GM12864 (cell line): ENCODE data around the gene PTHLH.
A peak's percentile ranks its signal among the peaks of the same experiment; 100 is the strongest.

Experiments
- DNase-seq: peaks from one replicate; pipeline ENCODE4 v3.0.0-alpha.2; 2011; ENCODE audit warnings: low read depth
- H3K4me3 ChIP-seq: 2 replicates; pipeline ENCODE4 v1.5.1; 2011; ENCODE audit warnings: mild to moderate bottlenecking, low read depth, low read length, control low read depth
- TF ChIP-seq, protein P1 (sequence below): IDR thresholded peaks from 2 replicates; pipeline ENCODE4 v1.5.1; 2011; ENCODE audit warnings: low read depth, mild to moderate bottlenecking, moderate library complexity, low read length, control low read depth, inconsistent platforms; ENCODE audit errors: missing control alignments

Gene PTHLH

DNA sequence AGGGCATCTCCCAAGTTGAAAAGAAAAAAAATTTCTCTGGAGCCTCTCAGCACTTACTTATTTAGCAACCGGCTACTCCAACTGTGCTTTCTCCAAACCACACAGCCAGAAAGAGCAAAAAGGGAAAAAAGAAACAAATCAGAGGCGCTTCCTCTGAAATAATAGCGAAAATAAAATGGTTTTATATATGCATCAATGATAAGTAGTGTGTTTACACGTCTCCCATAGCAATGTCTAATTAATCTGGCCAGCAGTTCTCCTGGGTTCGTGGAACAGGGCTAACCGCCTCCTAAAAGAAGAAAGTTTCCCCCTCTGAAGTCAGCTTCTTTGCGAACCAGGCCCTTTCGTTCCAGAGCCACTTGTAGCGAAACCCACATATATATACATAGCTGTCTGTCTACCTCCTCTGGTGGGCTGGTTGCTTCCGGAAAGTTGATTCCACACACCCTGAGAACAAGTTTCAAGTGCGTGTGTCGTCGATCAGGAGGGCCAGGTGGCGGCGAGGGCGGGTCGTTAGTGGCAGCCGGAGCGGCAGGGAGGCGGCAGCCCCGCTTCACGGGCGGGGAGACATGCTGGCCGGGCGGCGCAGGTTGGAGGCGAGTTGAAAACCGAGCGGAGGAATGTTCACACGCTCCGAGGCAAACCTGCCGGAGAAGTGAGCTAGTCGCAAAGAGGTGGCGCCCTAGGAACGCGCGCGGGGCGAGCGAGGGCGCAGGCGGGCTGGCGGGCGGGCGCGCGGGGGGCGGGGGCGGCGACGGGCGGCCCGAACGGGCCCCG, 2.7 kb downstream of the PTHLH start:
- H3K4me3 ChIP-seq = peak overlapping the region; percentile 50

DNA sequence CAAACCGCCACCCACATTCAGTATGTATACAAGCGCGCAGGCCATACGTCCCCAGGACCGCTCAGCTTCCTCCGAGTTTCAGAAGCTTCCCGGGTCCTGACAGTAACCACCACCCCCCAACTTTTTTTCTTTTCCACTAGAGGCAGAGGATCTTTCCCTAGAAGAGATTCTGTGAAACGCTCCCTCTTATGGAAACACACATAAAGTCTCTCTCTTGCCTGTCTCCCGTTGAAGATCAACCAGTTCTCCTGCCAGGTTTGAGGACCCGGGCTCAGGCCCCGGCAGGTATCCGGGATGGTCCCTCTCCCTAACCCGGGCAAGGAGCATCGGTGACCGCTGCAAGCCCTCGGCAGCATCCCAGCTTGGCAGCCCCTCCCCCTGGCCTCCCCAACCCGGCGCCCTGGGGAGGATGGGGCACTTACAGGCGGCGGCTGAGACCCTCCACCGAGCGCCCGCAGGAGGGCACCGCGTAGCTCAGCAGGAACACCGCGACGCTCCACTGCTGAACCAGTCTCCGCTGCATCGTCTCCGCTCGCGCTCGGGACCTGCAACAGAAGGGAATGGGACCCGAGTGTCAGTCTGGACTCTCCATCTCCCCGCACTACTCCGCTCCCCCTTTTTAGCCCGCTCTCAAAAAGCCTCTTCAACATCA, 3.4 kb downstream of the PTHLH start:
- DNase-seq = no peak
- TF ChIP-seq, protein P1, sequence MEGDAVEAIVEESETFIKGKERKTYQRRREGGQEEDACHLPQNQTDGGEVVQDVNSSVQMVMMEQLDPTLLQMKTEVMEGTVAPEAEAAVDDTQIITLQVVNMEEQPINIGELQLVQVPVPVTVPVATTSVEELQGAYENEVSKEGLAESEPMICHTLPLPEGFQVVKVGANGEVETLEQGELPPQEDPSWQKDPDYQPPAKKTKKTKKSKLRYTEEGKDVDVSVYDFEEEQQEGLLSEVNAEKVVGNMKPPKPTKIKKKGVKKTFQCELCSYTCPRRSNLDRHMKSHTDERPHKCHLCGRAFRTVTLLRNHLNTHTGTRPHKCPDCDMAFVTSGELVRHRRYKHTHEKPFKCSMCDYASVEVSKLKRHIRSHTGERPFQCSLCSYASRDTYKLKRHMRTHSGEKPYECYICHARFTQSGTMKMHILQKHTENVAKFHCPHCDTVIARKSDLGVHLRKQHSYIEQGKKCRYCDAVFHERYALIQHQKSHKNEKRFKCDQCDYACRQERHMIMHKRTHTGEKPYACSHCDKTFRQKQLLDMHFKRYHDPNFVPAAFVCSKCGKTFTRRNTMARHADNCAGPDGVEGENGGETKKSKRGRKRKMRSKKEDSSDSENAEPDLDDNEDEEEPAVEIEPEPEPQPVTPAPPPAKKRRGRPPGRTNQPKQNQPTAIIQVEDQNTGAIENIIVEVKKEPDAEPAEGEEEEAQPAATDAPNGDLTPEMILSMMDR = no peak
- H3K4me3 ChIP-seq = peak overlapping the region; percentile 50

More for the DNA sequence above, 2.7 kb downstream of the PTHLH start:
- DNase-seq = peak; percentile 55
- TF ChIP-seq, protein P1 = no peak

DNA sequence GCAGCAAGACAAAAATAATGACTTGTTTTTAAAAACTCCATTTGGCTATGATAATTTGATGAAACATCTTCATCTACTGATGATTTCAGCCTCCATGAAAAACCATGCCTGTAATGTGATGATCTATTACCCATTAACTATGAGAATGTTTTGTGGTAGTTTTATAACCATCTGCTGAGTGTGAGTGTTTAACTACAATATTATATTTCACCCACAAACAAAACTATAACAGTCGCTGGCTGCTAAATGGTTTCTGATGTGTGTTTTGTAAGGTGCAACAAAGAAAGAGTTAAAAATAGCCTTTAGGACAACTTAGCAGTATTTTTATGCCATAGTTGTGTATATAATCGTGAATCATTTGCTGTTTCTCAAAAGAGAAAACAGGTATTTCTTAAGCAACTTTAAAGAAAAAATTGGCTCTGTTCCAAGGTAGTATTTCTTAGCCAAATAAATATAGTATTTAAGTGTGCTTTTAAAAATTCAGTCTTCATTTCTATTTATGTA, 4.9 kb downstream of the PTHLH start:
- TF ChIP-seq, protein P1 = no peak
- H3K4me3 ChIP-seq = no peak overlapping the region
- DNase-seq = no peak

DNA sequence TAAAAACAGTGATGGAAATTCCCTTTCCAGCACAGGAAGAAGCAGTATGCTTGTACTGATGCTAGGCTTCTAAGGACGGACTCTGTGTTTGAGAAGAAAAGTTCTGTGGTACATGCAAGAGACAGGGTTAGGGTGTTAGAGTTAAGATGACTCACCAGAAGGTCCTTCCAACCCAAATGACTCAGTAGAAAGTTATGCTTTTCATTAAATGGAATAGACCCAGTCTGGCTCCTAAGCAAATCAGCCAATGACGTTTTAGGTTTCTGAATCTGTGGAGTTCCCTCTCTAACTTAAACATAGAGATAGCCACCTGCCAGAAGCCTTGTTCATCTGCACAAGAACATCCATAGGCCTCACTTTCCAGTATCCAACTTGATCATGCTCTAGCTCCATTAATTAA, 5.7 kb downstream of the PTHLH start:
- DNase-seq = no peak
- no peak overlapping the region for H3K4me3 ChIP-seq
- TF ChIP-seq, protein P1 = no peak

DNA sequence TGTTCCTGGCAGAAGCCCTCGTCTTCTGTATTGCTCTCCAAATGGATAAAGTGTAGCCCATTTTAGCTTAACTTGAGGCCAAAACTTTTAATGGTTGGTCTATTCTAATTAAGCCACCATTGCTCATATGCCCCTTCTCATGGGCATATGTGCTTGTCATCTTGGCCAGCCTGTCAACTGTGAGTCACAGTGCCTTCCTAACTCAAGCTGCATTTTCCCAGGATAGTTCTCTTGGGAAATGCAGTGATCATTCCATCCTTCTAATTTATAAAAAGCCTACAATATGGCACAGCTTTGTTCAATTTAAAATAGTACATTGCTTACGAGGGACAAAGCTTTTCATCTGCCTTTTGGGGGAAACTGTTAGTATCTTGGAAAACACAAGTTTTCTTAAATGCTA, 6.6 kb downstream of the PTHLH start:
- TF ChIP-seq, protein P1 = no peak
- H3K4me3 ChIP-seq = no peak overlapping the region
- DNase-seq = no peak

DNA sequence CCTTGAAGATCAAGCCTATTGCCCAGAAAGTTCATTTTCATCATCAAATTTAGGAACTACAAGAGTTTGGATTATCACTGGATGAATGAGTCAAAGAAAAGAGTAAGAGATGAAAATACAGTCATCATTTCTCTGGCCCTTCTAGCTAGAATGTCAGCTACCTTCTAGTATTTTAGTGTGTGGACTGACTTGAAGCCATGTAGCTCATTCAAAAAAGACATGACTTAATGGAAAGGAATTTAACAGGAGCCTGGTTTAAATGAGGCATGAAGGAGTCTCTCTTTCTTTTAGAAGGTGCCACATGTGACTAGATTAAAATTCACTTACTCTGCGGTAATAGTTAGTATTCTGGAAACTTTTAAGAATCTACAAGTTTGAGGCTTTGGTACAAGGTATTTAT, 7.1 kb downstream of the PTHLH start:
- no peak for DNase-seq
- no peak overlapping the region for H3K4me3 ChIP-seq
- TF ChIP-seq, protein P1 = no peak
